22Rv1 (cell line): Measurements from ENCODE around the gene PLAC1.

Experiments
- CTCF ChIP-seq: fragments of 450-650 bp; IDR thresholded peaks from 2 replicates; pipeline ENCODE4 v1.5.1; 2017; ENCODE audit warnings: mild to moderate bottlenecking
- ZFX ChIP-seq: fragments of 450-650 bp; IDR thresholded peaks from 2 replicates; pipeline ENCODE4 v1.6.1; 2017; ENCODE audit warnings: antibody characterized with exemption, borderline replicate concordance

- TF ChIP-seq CTCF (no peak), ZFX (no peak)
Measured at GRCh38 chrX:134545510-134545909, 112.8 kb downstream of the PLAC1 start.
